ENCODE measurements around the gene NEURL3. TPM values are rescaled to one million over a fixed set of nuclear protein-coding genes. Genes with fewer than 3 reads are reported as not detected.

NEURL3 gene
- total RNA-seq, 3 donors from 2014 or later, result 2.1 to 5.2 (median 2.3) TPM

GRCh38 chr2:96523659-96524481 is 18.7 kb upstream of the NEURL3 start:
- ATAC-seq, result no peak
- TF ChIP-seq CTCF (IDR thresholded peaks at IDR 0.05), result no peak
- Histone ChIP-seq H3K4me1 (ENCODE audit: low read depth) (peaks cover 2% of the 10 kb centered on the region), H3K9me3 (no peaks in the 10 kb centered on the region), H3K36me3 (ENCODE audit: low read depth) (no peaks in the 10 kb centered on the region), H3K4me3 (no peak overlapping the region)
- peak in 1 of 3 donors; percentile 42 for DNase-seq
- intact Hi-C loops (cut with DNase I, micrococcal nuclease), result no loop called here

- no peaks in the 10 kb centered on the region for H3K9me3 ChIP-seq
- H3K36me3 ChIP-seq (ENCODE audit: low read depth), result no peaks in the 10 kb centered on the region
- H3K4me3 ChIP-seq, result no peak overlapping the region
- ATAC-seq (no peak), DNase-seq (peak in 1 of 3 donors; percentile 29)
- intact Hi-C loops (cut with DNase I, micrococcal nuclease), result no loop called here
- no peak for TF ChIP-seq CTCF (IDR thresholded peaks at IDR 0.05)
- H3K4me1 ChIP-seq (ENCODE audit: low read depth), result peaks cover 2% of the 10 kb centered on the region
Observed at GRCh38 chr2:96522304-96523203, 17.4 kb upstream of the NEURL3 start.

GRCh38 chr2:96521219-96521618 is 16.1 kb upstream of the NEURL3 start:
- Histone ChIP-seq H3K4me1 (ENCODE audit: low read depth) (peaks cover 2% of the 10 kb centered on the region), H3K9me3 (peaks cover 7% of the 10 kb centered on the region), H3K4me3 (no peak overlapping the region), H3K36me3 (ENCODE audit: low read depth) (no peaks in the 10 kb centered on the region)
- ATAC-seq (peak; percentile 70), DNase-seq (peak in 1 of 3 donors; percentile 2)
- intact Hi-C loops (cut with DNase I, micrococcal nuclease), result no loop called here
- no peak for TF ChIP-seq CTCF (IDR thresholded peaks at IDR 0.05)

- ATAC-seq (no peak), DNase-seq (no peak)
- intact Hi-C loops (cut with DNase I, micrococcal nuclease), result no loop called here
- Histone ChIP-seq H3K4me3 (no peak overlapping the region), H3K9me3 (peaks cover 7% of the 10 kb centered on the region), H3K4me1 (ENCODE audit: low read depth) (peaks cover 2% of the 10 kb centered on the region), H3K36me3 (ENCODE audit: low read depth) (no peaks in the 10 kb centered on the region)
- TF ChIP-seq CTCF (IDR thresholded peaks at IDR 0.05), result no peak
Observed at GRCh38 chr2:96520697-96521096, 15.5 kb upstream of the NEURL3 start.

- no peak for TF ChIP-seq CTCF (IDR thresholded peaks at IDR 0.05)
- intact Hi-C loops (cut with DNase I, micrococcal nuclease), result no loop called here
- Histone ChIP-seq H3K4me1 (ENCODE audit: low read depth) (peaks cover 2% of the 10 kb centered on the region), H3K36me3 (ENCODE audit: low read depth) (no peaks in the 10 kb centered on the region), H3K4me3 (no peak overlapping the region), H3K9me3 (peaks cover 7% of the 10 kb centered on the region)
- DNase-seq, result no peak
- no peak for ATAC-seq
Observed at GRCh38 chr2:96520231-96520630, 15.1 kb upstream of the NEURL3 start.
